Neural progenitor cell (in vitro differentiated cells): Measurements from ENCODE around the gene BEND7.

Experiments
- EZH2phosphoT487 ChIP-seq: fragments of 200-600 bp; sonication (generic); IDR thresholded peaks from 2 replicates; pipeline ENCODE4 v1.6.1; 2017; ENCODE audit warnings: antibody characterized with exemption
- TF ChIP-seq, protein P1 (sequence below): fragments of 200-600 bp; sonication (generic); IDR thresholded peaks from 2 replicates; pipeline ENCODE4 v1.5.1; 2017; ENCODE audit warnings: antibody characterized with exemption, mild to moderate bottlenecking

DNA sequence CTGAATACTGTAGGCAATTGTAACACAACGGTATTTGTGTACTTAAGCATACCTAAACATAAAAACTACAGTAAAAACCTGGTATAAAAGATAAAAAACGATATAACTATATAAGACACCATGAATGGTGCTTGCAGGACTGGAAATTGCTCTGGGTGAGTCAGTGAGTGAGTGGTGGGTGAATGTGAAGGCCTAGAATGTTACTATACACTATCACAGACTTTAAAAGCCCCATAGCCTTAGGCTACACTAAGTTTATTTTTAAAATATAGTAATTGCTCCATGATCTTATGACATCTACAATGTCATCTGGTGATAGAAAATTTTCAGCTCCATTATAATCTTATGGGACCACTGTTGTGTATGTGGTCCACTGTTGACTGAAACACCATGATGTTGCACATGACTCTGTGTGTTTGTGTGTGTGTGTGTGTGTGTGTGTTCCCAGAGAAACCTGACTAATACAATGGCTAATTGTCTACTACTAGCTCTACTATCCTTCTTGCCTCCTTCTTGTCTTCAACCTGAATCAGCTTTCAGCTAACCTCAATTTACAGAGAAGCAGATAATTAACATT, 30.4 kb upstream of the BEND7 start:
- TF ChIP-seq, protein P1, sequence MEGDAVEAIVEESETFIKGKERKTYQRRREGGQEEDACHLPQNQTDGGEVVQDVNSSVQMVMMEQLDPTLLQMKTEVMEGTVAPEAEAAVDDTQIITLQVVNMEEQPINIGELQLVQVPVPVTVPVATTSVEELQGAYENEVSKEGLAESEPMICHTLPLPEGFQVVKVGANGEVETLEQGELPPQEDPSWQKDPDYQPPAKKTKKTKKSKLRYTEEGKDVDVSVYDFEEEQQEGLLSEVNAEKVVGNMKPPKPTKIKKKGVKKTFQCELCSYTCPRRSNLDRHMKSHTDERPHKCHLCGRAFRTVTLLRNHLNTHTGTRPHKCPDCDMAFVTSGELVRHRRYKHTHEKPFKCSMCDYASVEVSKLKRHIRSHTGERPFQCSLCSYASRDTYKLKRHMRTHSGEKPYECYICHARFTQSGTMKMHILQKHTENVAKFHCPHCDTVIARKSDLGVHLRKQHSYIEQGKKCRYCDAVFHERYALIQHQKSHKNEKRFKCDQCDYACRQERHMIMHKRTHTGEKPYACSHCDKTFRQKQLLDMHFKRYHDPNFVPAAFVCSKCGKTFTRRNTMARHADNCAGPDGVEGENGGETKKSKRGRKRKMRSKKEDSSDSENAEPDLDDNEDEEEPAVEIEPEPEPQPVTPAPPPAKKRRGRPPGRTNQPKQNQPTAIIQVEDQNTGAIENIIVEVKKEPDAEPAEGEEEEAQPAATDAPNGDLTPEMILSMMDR, result no peak
- no peak for TF ChIP-seq EZH2phosphoT487
